Fibroblast of lung (primary cell): ENCODE measurements around the gene LRRC17. TPM values are rescaled to one million over a fixed set of nuclear protein-coding genes. Genes with fewer than 3 reads are reported as not detected.
A peak's percentile ranks its signal among the peaks of the same experiment; 100 is the strongest.

Experiments
- DNase-seq, 2 donors: peaks; one replicate each; pipeline versions ENCODE4 v3.0.0 to v3.0.0-alpha.2; 2010; ENCODE audit warnings: low read depth in 2 of 2
- H2AFZ ChIP-seq: 2 replicates; pipeline ENCODE4 v1.5.1; 2012; ENCODE audit warnings: low read length, control low read depth, inconsistent platforms
- H3K27ac ChIP-seq: 2 replicates; pipeline ENCODE4 v1.5.1; 2011; ENCODE audit warnings: low read length, control low read depth; ENCODE audit not compliant: insufficient read depth
- H3K27me3 ChIP-seq: 2 replicates; pipeline ENCODE4 v1.5.1; 2011; ENCODE audit warnings: mild to moderate bottlenecking, low read length; ENCODE audit not compliant: control insufficient read depth, insufficient read depth
- H3K36me3 ChIP-seq: 2 replicates; pipeline ENCODE4 v1.5.1; 2011; ENCODE audit warnings: low read length; ENCODE audit not compliant: control insufficient read depth, insufficient read depth
- H3K4me1 ChIP-seq: 2 replicates; pipeline ENCODE4 v1.5.1; 2011; ENCODE audit warnings: low read length; ENCODE audit not compliant: control insufficient read depth, insufficient read depth; ENCODE audit errors: extremely low read depth
- H3K4me2 ChIP-seq: 2 replicates; pipeline ENCODE4 v1.5.1; 2011; ENCODE audit warnings: low read length, control low read depth; ENCODE audit not compliant: insufficient read depth; ENCODE audit errors: extremely low read depth
- H3K4me3 ChIP-seq, 4 experiments: fragments of 200-600 bp in 1 of 4; sonication (generic) in 1 of 4; replicated peaks in 1 of 4; 2 replicates each; pipeline ENCODE4 v1.5.1; 2011 to 2016; ENCODE audit warnings: low read length in 4 of 4, low read depth in 3 of 4, mild to moderate bottlenecking in 3 of 4, control low read depth in 2 of 4, inconsistent platforms in 1 of 4, mixed read lengths in 1 of 4; ENCODE audit not compliant: insufficient read depth in 1 of 4; ENCODE audit errors: control extremely low read depth in 1 of 4
- H3K79me2 ChIP-seq: 2 replicates; pipeline ENCODE4 v1.5.1; 2012; ENCODE audit warnings: mild to moderate bottlenecking, low read length, inconsistent platforms; ENCODE audit not compliant: control insufficient read depth, insufficient read depth
- H3K9ac ChIP-seq: 2 replicates; pipeline ENCODE4 v1.5.1; 2011; ENCODE audit warnings: mild to moderate bottlenecking, low read length, control low read depth; ENCODE audit not compliant: insufficient read depth
- H3K9me3 ChIP-seq: 2 replicates; pipeline ENCODE4 v1.5.1; 2012; ENCODE audit warnings: low read depth, low read length; ENCODE audit not compliant: control insufficient read depth, insufficient read depth
- H4K20me1 ChIP-seq: 2 replicates; pipeline ENCODE4 v1.5.1; 2011; ENCODE audit warnings: low read length; ENCODE audit not compliant: control insufficient read depth, insufficient read depth; ENCODE audit errors: extremely low read depth
- CTCF ChIP-seq, 2 donors: IDR thresholded peaks in 1 of 2; conservative IDR thresholded peaks in 1 of 2; 1 replicate in 1 of 2; 2 replicates in 1 of 2; pipeline ENCODE4 v1.5.1; 2011 to 2012; ENCODE audit warnings: low read length in 2 of 2, control low read depth in 1 of 2, inconsistent platforms in 1 of 2, low read depth in 1 of 2, mild to moderate bottlenecking in 1 of 2
- EZH2 ChIP-seq: IDR thresholded peaks from 2 replicates; pipeline ENCODE4 v1.5.1; 2012; ENCODE audit warnings: low read length, control low read depth, mild to moderate bottlenecking; ENCODE audit errors: missing control alignments
- polyA plus RNA-seq, 2 donors: library from polyadenylated mRNA; depleted of rRNA in 1 of 2; stranded (reverse) in 1 of 2; unstranded in 1 of 2; fragments of >200 nt; gene quantifications; 2 replicates each; pipeline ENCODE4 v1.2.1, GENCODE V29; 2011 to 2012; ENCODE audit warnings: missing spikeins in 1 of 2
- total RNA-seq: library from RNA; depleted of rRNA; stranded (reverse); fragments of >200 nt; gene quantifications from 2 replicates; pipeline ENCODE4 v1.2.1, GENCODE V29; 2014

LRRC17 gene
- total and polyA plus RNA-seq, 2 donors (not counting 1 experiment from before 2014, with no cell fraction given), result 12.6 to 31.5 TPM

DNA sequence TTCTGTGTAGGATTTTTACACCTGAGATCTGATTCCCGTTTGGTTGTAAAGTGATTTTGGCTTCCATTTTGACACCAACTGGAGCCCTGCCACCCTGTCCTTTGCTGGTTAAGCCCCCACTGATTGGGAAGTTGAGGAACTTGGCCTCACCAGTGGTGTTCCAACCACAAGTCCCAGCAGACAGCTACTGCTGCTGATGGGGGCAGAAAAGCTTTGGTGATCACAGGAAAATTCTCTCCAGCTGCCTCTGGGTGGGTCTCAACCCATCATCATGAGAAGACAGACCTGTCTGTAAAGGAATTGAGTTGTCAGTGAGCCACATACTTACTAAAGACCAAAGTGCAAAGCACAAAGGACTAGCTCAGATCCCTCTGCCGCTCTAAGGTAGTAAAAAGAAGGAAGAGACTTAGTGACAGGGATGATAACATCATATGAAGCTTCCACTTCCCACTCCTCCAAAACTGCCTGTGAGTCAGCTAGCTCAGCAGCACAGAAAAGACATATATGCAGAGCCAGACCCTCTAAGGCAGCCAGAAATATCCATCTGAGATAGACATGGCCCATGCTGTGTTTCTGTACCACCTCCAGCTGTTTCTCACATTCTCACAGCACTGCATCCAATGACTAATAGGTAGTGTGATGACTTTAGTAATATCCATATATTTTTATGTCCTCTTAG, 22.4 kb upstream of the LRRC17 start:
- peak; percentile 92 to 96 for DNase-seq
- H3K9ac ChIP-seq, result no peak overlapping the region
- no peaks in the 10 kb centered on the region for H3K36me3 ChIP-seq
- no peaks in the 10 kb centered on the region for H3K9me3 ChIP-seq
- no peaks in the 10 kb centered on the region for H4K20me1 ChIP-seq
- H2AFZ ChIP-seq, result no peak overlapping the region
- H3K4me3 ChIP-seq, result no peak overlapping the region
- no peaks in the 10 kb centered on the region for H3K27me3 ChIP-seq
- peak overlapping the region; percentile 25 for H3K4me2 ChIP-seq
- H3K4me1 ChIP-seq, result peaks cover 22% of the 10 kb centered on the region
- H3K79me2 ChIP-seq, result no peaks in the 10 kb centered on the region
- peak overlapping the region; percentile 48 for H3K27ac ChIP-seq
- TF ChIP-seq EZH2 (no peak), CTCF (conservative IDR thresholded peaks at IDR 0.05 in 1 of 2, IDR thresholded peaks at IDR 0.05 in 1 of 2; ENCODE audit: low read depth in 1 of 2, low read length in 2 of 2) (no peak)

GRCh38 chr7:102890971-102891692, 21.7 kb upstream of the LRRC17 start:
- H3K27ac ChIP-seq, result peak overlapping the region; percentile 65
- no peaks in the 10 kb centered on the region for H3K36me3 ChIP-seq
- H3K4me1 ChIP-seq, result peaks cover 22% of the 10 kb centered on the region
- TF ChIP-seq CTCF (conservative IDR thresholded peaks at IDR 0.05 in 1 of 2, IDR thresholded peaks at IDR 0.05 in 1 of 2; ENCODE audit: low read depth in 1 of 2, low read length in 2 of 2) (no peak), EZH2 (no peak)
- H4K20me1 ChIP-seq, result no peaks in the 10 kb centered on the region
- no peaks in the 10 kb centered on the region for H3K79me2 ChIP-seq
- H3K4me2 ChIP-seq, result peak overlapping the region; percentile 55
- no peak overlapping the region for H2AFZ ChIP-seq
- H3K27me3 ChIP-seq, result no peaks in the 10 kb centered on the region
- no peaks in the 10 kb centered on the region for H3K9me3 ChIP-seq
- DNase-seq, result no peak
- H3K4me3 ChIP-seq, result no peak overlapping the region
- H3K9ac ChIP-seq, result no peak overlapping the region

- no peaks in the 10 kb centered on the region for H4K20me1 ChIP-seq
- peaks cover 22% of the 10 kb centered on the region for H3K4me1 ChIP-seq
- H3K4me3 ChIP-seq, result no peak overlapping the region
- H3K9me3 ChIP-seq, result no peaks in the 10 kb centered on the region
- DNase-seq, result peak; percentile 93 to 95
- H3K27me3 ChIP-seq, result no peaks in the 10 kb centered on the region
- H3K79me2 ChIP-seq, result no peaks in the 10 kb centered on the region
- H3K27ac ChIP-seq, result peak overlapping the region; percentile 65
- H3K4me2 ChIP-seq, result peak overlapping the region; percentile 17
- H3K36me3 ChIP-seq, result no peaks in the 10 kb centered on the region
- H2AFZ ChIP-seq, result no peak overlapping the region
- TF ChIP-seq CTCF (conservative IDR thresholded peaks at IDR 0.05 in 1 of 2, IDR thresholded peaks at IDR 0.05 in 1 of 2; ENCODE audit: low read depth in 1 of 2, low read length in 2 of 2) (no peak), EZH2 (no peak)
- H3K9ac ChIP-seq, result no peak overlapping the region
Observed at GRCh38 chr7:102891693-102892261, 21.0 kb upstream of the LRRC17 start.
